Bronchial epithelial cell (primary cell): ENCODE data around the gene KCNK15. TPM values are rescaled to one million over a fixed set of nuclear protein-coding genes. Genes with fewer than 3 reads are reported as not detected.

Experiments used
- DNase-seq: peaks from one replicate; pipeline ENCODE4 v3.0.0-alpha.2; 2010; ENCODE audit warnings: low read depth
- FAIRE-seq: peaks from 2 replicates; lab custom pipeline; 2011; peaks lifted over from hg19 to GRCh38; lab: Jason Lieb, UNC
- H3K27me3 ChIP-seq: 2 replicates; pipeline ENCODE4 v1.5.1; 2011; ENCODE audit warnings: low read length; ENCODE audit not compliant: control insufficient read depth, insufficient read depth
- H3K36me3 ChIP-seq: 2 replicates; pipeline ENCODE4 v1.5.1; 2011; ENCODE audit warnings: low read length; ENCODE audit not compliant: control insufficient read depth, insufficient read depth
- H3K4me3 ChIP-seq: 2 replicates; pipeline ENCODE4 v1.5.1; 2011; ENCODE audit warnings: mild to moderate bottlenecking, low read depth, low read length, control low read depth
- CTCF ChIP-seq: IDR thresholded peaks from 2 replicates; pipeline ENCODE4 v1.5.1; 2011; ENCODE audit warnings: mild to moderate bottlenecking, moderate library complexity, low read length, control low read depth, inconsistent platforms; ENCODE audit not compliant: insufficient read depth, severe bottlenecking
- total RNA-seq: library from RNA; depleted of rRNA; stranded (reverse); fragments of >200 nt; gene quantifications from 2 replicates; pipeline ENCODE4 v1.2.1, GENCODE V29; 2014

KCNK15 gene
- total RNA-seq, 1 donor from 2014 or later = under 0.01 TPM

- DNase-seq = no peak
- Histone ChIP-seq H3K4me3 (no peak overlapping the region), H3K36me3 (no peaks in the 10 kb centered on the region), H3K27me3 (no peaks in the 10 kb centered on the region)
- peak; percentile 30 for TF ChIP-seq CTCF
- FAIRE-seq = no peak
Observed at GRCh38 chr20:44717986-44718385, 27.7 kb upstream of the KCNK15 start.

- no peaks in the 10 kb centered on the region for H3K27me3 ChIP-seq
- no peak overlapping the region for H3K4me3 ChIP-seq
- FAIRE-seq (no peak), DNase-seq (no peak)
- H3K36me3 ChIP-seq = no peaks in the 10 kb centered on the region
- TF ChIP-seq CTCF = no peak
Observed at GRCh38 chr20:44719841-44720240, 25.8 kb upstream of the KCNK15 start.

GRCh38 chr20:44720621-44720996 lies 25.1 kb upstream of the KCNK15 start:
- no peak for DNase-seq
- FAIRE-seq = no peak
- no peak for TF ChIP-seq CTCF
- no peaks in the 10 kb centered on the region for H3K36me3 ChIP-seq
- H3K4me3 ChIP-seq = no peak overlapping the region
- no peaks in the 10 kb centered on the region for H3K27me3 ChIP-seq

- TF ChIP-seq CTCF = no peak
- no peak overlapping the region for H3K4me3 ChIP-seq
- no peaks in the 10 kb centered on the region for H3K27me3 ChIP-seq
- DNase-seq (peak; percentile 80), FAIRE-seq (no peak)
- no peaks in the 10 kb centered on the region for H3K36me3 ChIP-seq
Observed at GRCh38 chr20:44720997-44721784, 24.5 kb upstream of the KCNK15 start.

- Histone ChIP-seq H3K4me3 (no peak overlapping the region), H3K27me3 (no peaks in the 10 kb centered on the region), H3K36me3 (no peaks in the 10 kb centered on the region)
- no peak for FAIRE-seq
- TF ChIP-seq CTCF = no peak
- no peak for DNase-seq
Observed at GRCh38 chr20:44721785-44722054, 23.9 kb upstream of the KCNK15 start.

GRCh38 chr20:44722990-44723389 lies 22.7 kb upstream of the KCNK15 start:
- DNase-seq (no peak), FAIRE-seq (no peak)
- Histone ChIP-seq H3K27me3 (no peaks in the 10 kb centered on the region), H3K36me3 (no peaks in the 10 kb centered on the region), H3K4me3 (no peak overlapping the region)
- no peak for TF ChIP-seq CTCF
